CD4-positive, alpha-beta T cell (primary cell): Measurements from ENCODE around the gene ANKRD39. TPM values are rescaled to one million over a fixed set of nuclear protein-coding genes. Genes with fewer than 3 reads are reported as not detected.
A peak's percentile ranks its signal among the peaks of the same experiment; 100 is the strongest.

Experiments
- ATAC-seq: fragments of 200-7000 bp; cut with Tn5 transposase; one replicate; pipeline ENCODE4 v1.10.0; 2022; ENCODE audit warnings: mild to moderate bottlenecking; ENCODE audit not compliant: poor library complexity
- CTCF ChIA-PET: fragments of 350-600 bp; sonication (Branson Sonifier 250); formaldehyde crosslinking; loops from one replicate; lab custom pipeline; 2021; ENCODE audit warnings: antibody characterized with exemption, inconsistent platforms; lab: Charles Lee
- POLR2A ChIA-PET: fragments of 350-600 bp; sonication (Branson Sonifier 250); formaldehyde crosslinking; loops from one replicate; lab custom pipeline; 2021; ENCODE audit warnings: antibody characterized with exemption, inconsistent platforms; lab: Charles Lee
- DNase-seq, 14 experiments: peaks; one replicate each; pipeline ENCODE4 v3.0.0-alpha.2; 2013 to 2020; ENCODE audit warnings: mixed read lengths in 2 of 14
- H3K27ac ChIP-seq, 2 donors: one replicate each; pipeline versions ENCODE4 v1.5.1 to v1.7.0; 2013; ENCODE audit warnings: low read length in 2 of 2, low read depth in 1 of 2, mild to moderate bottlenecking in 1 of 2
- H3K27me3 ChIP-seq, 2 experiments: 1 replicate in 1 of 2; 2 replicates in 1 of 2; pipeline versions ENCODE4 v1.6.1 to v1.7.0; 2013; ENCODE audit warnings: low read length in 2 of 2, control low read depth in 1 of 2, mild to moderate bottlenecking in 1 of 2, moderate library complexity in 1 of 2; ENCODE audit not compliant: insufficient read depth in 2 of 2, control insufficient read depth in 1 of 2
- H3K36me3 ChIP-seq: one replicate; pipeline ENCODE4 v1.6.1; 2013; ENCODE audit warnings: low read length, control low read depth; ENCODE audit not compliant: insufficient read depth
- H3K4me1 ChIP-seq: one replicate; pipeline ENCODE4 v1.6.1; 2013; ENCODE audit warnings: low read length, control low read depth; ENCODE audit not compliant: insufficient read depth
- H3K4me3 ChIP-seq: one replicate; pipeline ENCODE4 v1.5.1; 2013; ENCODE audit warnings: mild to moderate bottlenecking, low read length, moderate library complexity
- H3K9me3 ChIP-seq, 2 experiments: 1 replicate in 1 of 2; 2 replicates in 1 of 2; pipeline versions ENCODE4 v1.6.1 to v1.7.0; 2013; ENCODE audit warnings: low read length in 2 of 2, mild to moderate bottlenecking in 2 of 2, control low read depth in 1 of 2, moderate library complexity in 1 of 2; ENCODE audit not compliant: control insufficient read depth in 1 of 2, insufficient read depth in 1 of 2
- H3K27ac Mint-ChIP-seq: one replicate; pipeline ENCODE4 v1.8.0; 2020; ENCODE audit warnings: mixed read lengths
- H3K27me3 Mint-ChIP-seq: one replicate; pipeline ENCODE4 v1.8.0; 2021; ENCODE audit warnings: mixed read lengths
- H3K36me3 Mint-ChIP-seq: one replicate; pipeline ENCODE4 v1.8.0; 2021; ENCODE audit warnings: low read depth, mixed read lengths
- H3K4me1 Mint-ChIP-seq: one replicate; pipeline ENCODE4 v1.8.0; 2021; ENCODE audit warnings: low read depth, mixed read lengths
- H3K4me3 Mint-ChIP-seq: one replicate; pipeline ENCODE4 v1.8.0; 2020; ENCODE audit warnings: mild to moderate bottlenecking, mixed read lengths
- H3K9me3 Mint-ChIP-seq: one replicate; pipeline ENCODE4 v1.8.0; 2020; ENCODE audit warnings: mixed read lengths
- intact Hi-C, 2 experiments: fragments of 100-400 bp; cut with DNase I in 1 of 2; cut with micrococcal nuclease in 1 of 2; formaldehyde crosslinking; loops; one replicate each; pipeline versions ENCODE4 v1.15.1 to v1.9.0; 2023 to 2025; cut with DNase I, micrococcal nuclease
- total RNA-seq, 174 experiments: library from RNA in 2 of 174; stranded (reverse) in 2 of 174; gene quantifications; one replicate each; pipeline ENCODE4 v1.2.3 and lab custom pipeline; 2021 to 2026
- TF ChIP-seq, protein P1 (sequence below): fragments of 200-600 bp; IDR thresholded peaks from one replicate; pipeline ENCODE4 v1.8.0; 2022; ENCODE audit warnings: antibody characterized with exemption, mild to moderate bottlenecking

The ANKRD39 gene
- total RNA-seq, 2 experiments from 2014 or later: 17.2 to 18.3 TPM

DNA sequence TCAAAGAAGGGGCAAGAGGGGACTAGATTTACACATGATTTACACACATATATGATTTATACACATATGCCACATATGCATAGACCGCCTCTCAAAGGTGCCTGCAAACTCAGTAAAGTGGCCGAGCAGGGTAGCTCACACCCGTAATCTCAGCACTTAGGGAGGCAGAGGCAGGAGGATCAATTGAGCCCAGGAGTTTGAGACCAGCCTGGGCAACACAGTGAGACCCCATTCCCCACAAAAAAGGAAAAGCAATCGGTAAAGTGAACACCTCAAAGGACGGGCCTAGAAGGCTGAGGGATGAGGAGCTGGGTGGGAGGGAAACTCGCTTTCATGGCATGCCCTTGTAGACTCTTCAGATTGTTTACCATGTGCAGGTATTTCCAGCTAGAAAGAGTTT lies 5.1 kb downstream of the ANKRD39 start:
- POLR2A ChIA-PET: interaction anchor here (0.6 kb wide), 1 partner anchor 47 kb away, joined by 3 read pairs; no protein-coding TSS in a partner anchor
- Mint-ChIP-seq H3K27me3 (no peaks in the 10 kb centered on the region), H3K4me3 (peak overlapping the region; percentile 68), H3K27ac (no peak overlapping the region), H3K9me3 (no peaks in the 10 kb centered on the region), H3K36me3 (peaks cover 61% of the 10 kb centered on the region), H3K4me1 (peaks cover 24% of the 10 kb centered on the region)
- Histone ChIP-seq H3K4me1 (peaks cover 20% of the 10 kb centered on the region), H3K9me3 (no peaks in the 10 kb centered on the region), H3K36me3 (peaks cover 57% of the 10 kb centered on the region), H3K27me3 (no peaks in the 10 kb centered on the region), H3K4me3 (no peak overlapping the region), H3K27ac (no peak overlapping the region)
- intact Hi-C loops: no loop called here
- ATAC-seq (no peak), DNase-seq (no peak)
- CTCF ChIA-PET: no interaction called here
- TF ChIP-seq, protein P1, sequence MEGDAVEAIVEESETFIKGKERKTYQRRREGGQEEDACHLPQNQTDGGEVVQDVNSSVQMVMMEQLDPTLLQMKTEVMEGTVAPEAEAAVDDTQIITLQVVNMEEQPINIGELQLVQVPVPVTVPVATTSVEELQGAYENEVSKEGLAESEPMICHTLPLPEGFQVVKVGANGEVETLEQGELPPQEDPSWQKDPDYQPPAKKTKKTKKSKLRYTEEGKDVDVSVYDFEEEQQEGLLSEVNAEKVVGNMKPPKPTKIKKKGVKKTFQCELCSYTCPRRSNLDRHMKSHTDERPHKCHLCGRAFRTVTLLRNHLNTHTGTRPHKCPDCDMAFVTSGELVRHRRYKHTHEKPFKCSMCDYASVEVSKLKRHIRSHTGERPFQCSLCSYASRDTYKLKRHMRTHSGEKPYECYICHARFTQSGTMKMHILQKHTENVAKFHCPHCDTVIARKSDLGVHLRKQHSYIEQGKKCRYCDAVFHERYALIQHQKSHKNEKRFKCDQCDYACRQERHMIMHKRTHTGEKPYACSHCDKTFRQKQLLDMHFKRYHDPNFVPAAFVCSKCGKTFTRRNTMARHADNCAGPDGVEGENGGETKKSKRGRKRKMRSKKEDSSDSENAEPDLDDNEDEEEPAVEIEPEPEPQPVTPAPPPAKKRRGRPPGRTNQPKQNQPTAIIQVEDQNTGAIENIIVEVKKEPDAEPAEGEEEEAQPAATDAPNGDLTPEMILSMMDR: no peak

DNA sequence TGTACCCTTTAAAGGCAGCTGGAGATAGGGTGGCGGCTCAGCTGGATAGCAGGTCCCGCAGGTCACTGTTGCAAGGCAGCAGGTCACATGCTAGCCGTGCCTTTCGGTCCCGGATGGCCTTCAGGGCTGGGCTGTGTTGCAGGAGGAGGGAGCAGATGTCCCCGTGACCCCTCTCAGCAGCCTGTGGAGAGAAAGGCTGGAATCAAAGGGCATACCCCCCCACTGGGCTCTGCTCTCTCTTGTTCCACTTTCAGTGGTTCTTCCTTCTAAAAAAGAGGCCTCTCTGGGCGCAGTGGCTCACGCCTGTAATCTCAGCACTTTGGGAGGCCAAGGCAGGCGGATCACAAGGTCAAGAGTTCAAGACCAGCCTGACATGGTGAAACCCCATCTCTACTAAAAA lies 9.6 kb downstream of the ANKRD39 start:
- Histone ChIP-seq H3K4me1 (no peaks in the 10 kb centered on the region), H3K27ac (no peak overlapping the region), H3K4me3 (no peak overlapping the region), H3K36me3 (peaks cover 59% of the 10 kb centered on the region), H3K27me3 (no peaks in the 10 kb centered on the region), H3K9me3 (no peaks in the 10 kb centered on the region)
- ATAC-seq (no peak), DNase-seq (no peak)
- intact Hi-C loops: no loop called here
- Mint-ChIP-seq H3K27ac (no peak overlapping the region), H3K4me3 (no peak overlapping the region), H3K27me3 (no peaks in the 10 kb centered on the region), H3K4me1 (peaks cover 6% of the 10 kb centered on the region), H3K9me3 (no peaks in the 10 kb centered on the region), H3K36me3 (peaks cover 48% of the 10 kb centered on the region)
- TF ChIP-seq, protein P1: no peak
- ChIA-PET POLR2A (no interaction called here), CTCF (interaction anchor here (1.7 to 1.8 kb wide), 2 partner anchors 10 to 48 kb away, joined by 4 to 7 read pairs; partner anchors contain the start of gene ANKRD39)

DNA sequence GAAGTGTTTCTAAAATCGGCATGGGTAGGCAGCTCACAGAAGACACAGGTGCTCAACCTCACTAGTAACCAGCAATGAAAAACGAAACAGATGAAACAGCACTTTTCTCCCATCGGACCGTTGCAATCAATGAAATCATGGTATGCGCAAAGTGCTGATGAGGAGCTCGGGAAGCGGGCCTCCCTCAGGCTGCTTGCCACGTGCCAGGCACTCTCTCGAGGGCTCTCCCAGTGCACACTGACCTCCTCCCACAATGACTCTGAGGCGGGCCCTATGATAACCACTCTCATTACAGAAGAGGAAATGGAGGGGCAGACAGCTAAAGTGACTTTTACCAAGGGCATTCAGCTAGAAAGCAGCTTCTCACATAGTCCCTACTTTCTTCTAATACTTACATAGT lies 10.2 kb downstream of the ANKRD39 start:
- Mint-ChIP-seq H3K27me3 (no peaks in the 10 kb centered on the region), H3K27ac (no peak overlapping the region), H3K4me1 (no peaks in the 10 kb centered on the region), H3K9me3 (no peaks in the 10 kb centered on the region), H3K36me3 (peaks cover 41% of the 10 kb centered on the region), H3K4me3 (no peak overlapping the region)
- ATAC-seq (no peak), DNase-seq (no peak)
- TF ChIP-seq, protein P1: no peak
- no peaks in the 10 kb centered on the region for H3K27me3 ChIP-seq
- CTCF ChIA-PET: interaction anchor here (1.7 to 1.8 kb wide), 2 partner anchors 10 to 47 kb away, joined by 4 to 7 read pairs; partner anchors contain the start of gene ANKRD39
- POLR2A ChIA-PET: interaction anchor here (1.0 kb wide), 1 partner anchor 10 kb away, joined by 4 read pairs; the partner anchor contains the start of gene ANKRD39
- no peak overlapping the region for H3K27ac ChIP-seq
- H3K36me3 ChIP-seq: peaks cover 52% of the 10 kb centered on the region
- H3K4me1 ChIP-seq: no peaks in the 10 kb centered on the region
- H3K9me3 ChIP-seq: no peaks in the 10 kb centered on the region
- H3K4me3 ChIP-seq: no peak overlapping the region
- intact Hi-C loops: no loop called here
